WTC11 (cell line): ENCODE data around the gene CYB5D1. TPM values are rescaled to one million over a fixed set of nuclear protein-coding genes. Genes with fewer than 3 reads are reported as not detected.

Experiments
- E2F4 ChIP-seq: sonication (generic); formaldehyde crosslinking; IDR thresholded peaks from 2 replicates; pipeline ENCODE4 v1.8.1; 2022; ENCODE audit warnings: low read depth, mild to moderate bottlenecking, moderate library complexity, missing genetic modification reagents, borderline replicate concordance
- ESRRA ChIP-seq: sonication (generic); formaldehyde crosslinking; IDR thresholded peaks from 2 replicates; pipeline ENCODE4 v1.8.1; 2022; ENCODE audit warnings: mild to moderate bottlenecking, missing genetic modification reagents, borderline replicate concordance
- MAX ChIP-seq: sonication (generic); formaldehyde crosslinking; IDR thresholded peaks from 2 replicates; pipeline ENCODE4 v1.8.0; 2022; ENCODE audit warnings: mild to moderate bottlenecking, missing genetic modification reagents
- MLX ChIP-seq: sonication (generic); formaldehyde crosslinking; IDR thresholded peaks from 2 replicates; pipeline ENCODE4 v1.8.1; 2023; ENCODE audit warnings: mild to moderate bottlenecking, missing genetic modification reagents, moderate library complexity
- MYBL2 ChIP-seq: sonication (generic); formaldehyde crosslinking; IDR thresholded peaks from 2 replicates; pipeline ENCODE4 v1.8.1; 2023; ENCODE audit warnings: mild to moderate bottlenecking, moderate library complexity, missing genetic modification reagents
- PREB ChIP-seq: sonication (generic); formaldehyde crosslinking; IDR thresholded peaks from 2 replicates; pipeline ENCODE4 v1.8.1; 2022; ENCODE audit warnings: mild to moderate bottlenecking, missing genetic modification reagents, moderate library complexity, borderline replicate concordance
- TCF7 ChIP-seq: sonication (generic); formaldehyde crosslinking; IDR thresholded peaks from 2 replicates; pipeline ENCODE4 v1.8.0; 2022; ENCODE audit warnings: mild to moderate bottlenecking, low read depth, missing genetic modification reagents, moderate library complexity
- TP53 ChIP-seq: sonication (generic); formaldehyde crosslinking; IDR thresholded peaks from 2 replicates; pipeline ENCODE4 v1.8.1; 2023; ENCODE audit warnings: mild to moderate bottlenecking, missing genetic modification reagents
- ZNF317 ChIP-seq: sonication (generic); formaldehyde crosslinking; IDR thresholded peaks from 2 replicates; pipeline ENCODE4 v1.8.1; 2023; ENCODE audit warnings: low read depth, mild to moderate bottlenecking, moderate library complexity, missing genetic modification reagents, borderline replicate concordance
- total RNA-seq: library from RNA; stranded (reverse); gene quantifications from 3 replicates; pipeline ENCODE4 v1.2.3, GENCODE V29; 2021
- TF ChIP-seq, protein P1 (sequence below): sonication (generic); formaldehyde crosslinking; IDR thresholded peaks from 2 replicates; pipeline ENCODE4 v1.8.1; 2023; ENCODE audit warnings: mild to moderate bottlenecking, moderate library complexity, missing genetic modification reagents
- TF ChIP-seq, protein P2 (sequence below): fragments of 250-450 bp; sonication (Bioruptor Pico); IDR thresholded peaks from 2 replicates; pipeline ENCODE4 v1.9.0; 2021; ENCODE audit warnings: mild to moderate bottlenecking
- TF ChIP-seq, protein P3 (sequence below): sonication (generic); formaldehyde crosslinking; IDR thresholded peaks from 2 replicates; pipeline ENCODE4 v1.8.0; 2023; ENCODE audit warnings: missing genetic modification reagents, mild to moderate bottlenecking, borderline replicate concordance
- TF ChIP-seq, protein P4 (sequence below): sonication (generic); formaldehyde crosslinking; IDR thresholded peaks from 2 replicates; pipeline ENCODE4 v1.8.1; 2023; ENCODE audit warnings: mild to moderate bottlenecking, missing genetic modification reagents, borderline replicate concordance

Gene CYB5D1
- total RNA-seq, 1 experiment from 2014 or later, result 15.2 TPM

GRCh38 chr17:7910711-7911110 lies 52.9 kb downstream of the CYB5D1 start (continued):
- TF ChIP-seq, protein P1, sequence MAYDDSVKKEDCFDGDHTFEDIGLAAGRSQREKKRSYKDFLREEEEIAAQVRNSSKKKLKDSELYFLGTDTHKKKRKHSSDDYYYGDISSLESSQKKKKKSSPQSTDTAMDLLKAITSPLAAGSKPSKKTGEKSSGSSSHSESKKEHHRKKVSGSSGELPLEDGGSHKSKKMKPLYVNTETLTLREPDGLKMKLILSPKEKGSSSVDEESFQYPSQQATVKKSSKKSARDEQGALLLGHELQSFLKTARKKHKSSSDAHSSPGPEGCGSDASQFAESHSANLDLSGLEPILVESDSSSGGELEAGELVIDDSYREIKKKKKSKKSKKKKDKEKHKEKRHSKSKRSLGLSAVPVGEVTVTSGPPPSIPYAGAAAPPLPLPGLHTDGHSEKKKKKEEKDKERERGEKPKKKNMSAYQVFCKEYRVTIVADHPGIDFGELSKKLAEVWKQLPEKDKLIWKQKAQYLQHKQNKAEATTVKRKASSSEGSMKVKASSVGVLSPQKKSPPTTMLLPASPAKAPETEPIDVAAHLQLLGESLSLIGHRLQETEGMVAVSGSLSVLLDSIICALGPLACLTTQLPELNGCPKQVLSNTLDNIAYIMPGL, result no peak
- no peak for TF ChIP-seq E2F4 (CRISPR knock-in tag)
- TF ChIP-seq TCF7, result no peak
- no peak for TF ChIP-seq MAX (CRISPR knock-in tag)
- TF ChIP-seq, protein P2, sequence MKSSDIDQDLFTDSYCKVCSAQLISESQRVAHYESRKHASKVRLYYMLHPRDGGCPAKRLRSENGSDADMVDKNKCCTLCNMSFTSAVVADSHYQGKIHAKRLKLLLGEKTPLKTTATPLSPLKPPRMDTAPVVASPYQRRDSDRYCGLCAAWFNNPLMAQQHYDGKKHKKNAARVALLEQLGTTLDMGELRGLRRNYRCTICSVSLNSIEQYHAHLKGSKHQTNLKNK, result no peak
- TF ChIP-seq MYBL2, result no peak
- no peak for TF ChIP-seq PREB (CRISPR knock-in tag)
- no peak for TF ChIP-seq ZNF317
- TF ChIP-seq MLX, result no peak
- no peak for TF ChIP-seq TP53 (CRISPR knock-in tag)
- TF ChIP-seq, protein P3, sequence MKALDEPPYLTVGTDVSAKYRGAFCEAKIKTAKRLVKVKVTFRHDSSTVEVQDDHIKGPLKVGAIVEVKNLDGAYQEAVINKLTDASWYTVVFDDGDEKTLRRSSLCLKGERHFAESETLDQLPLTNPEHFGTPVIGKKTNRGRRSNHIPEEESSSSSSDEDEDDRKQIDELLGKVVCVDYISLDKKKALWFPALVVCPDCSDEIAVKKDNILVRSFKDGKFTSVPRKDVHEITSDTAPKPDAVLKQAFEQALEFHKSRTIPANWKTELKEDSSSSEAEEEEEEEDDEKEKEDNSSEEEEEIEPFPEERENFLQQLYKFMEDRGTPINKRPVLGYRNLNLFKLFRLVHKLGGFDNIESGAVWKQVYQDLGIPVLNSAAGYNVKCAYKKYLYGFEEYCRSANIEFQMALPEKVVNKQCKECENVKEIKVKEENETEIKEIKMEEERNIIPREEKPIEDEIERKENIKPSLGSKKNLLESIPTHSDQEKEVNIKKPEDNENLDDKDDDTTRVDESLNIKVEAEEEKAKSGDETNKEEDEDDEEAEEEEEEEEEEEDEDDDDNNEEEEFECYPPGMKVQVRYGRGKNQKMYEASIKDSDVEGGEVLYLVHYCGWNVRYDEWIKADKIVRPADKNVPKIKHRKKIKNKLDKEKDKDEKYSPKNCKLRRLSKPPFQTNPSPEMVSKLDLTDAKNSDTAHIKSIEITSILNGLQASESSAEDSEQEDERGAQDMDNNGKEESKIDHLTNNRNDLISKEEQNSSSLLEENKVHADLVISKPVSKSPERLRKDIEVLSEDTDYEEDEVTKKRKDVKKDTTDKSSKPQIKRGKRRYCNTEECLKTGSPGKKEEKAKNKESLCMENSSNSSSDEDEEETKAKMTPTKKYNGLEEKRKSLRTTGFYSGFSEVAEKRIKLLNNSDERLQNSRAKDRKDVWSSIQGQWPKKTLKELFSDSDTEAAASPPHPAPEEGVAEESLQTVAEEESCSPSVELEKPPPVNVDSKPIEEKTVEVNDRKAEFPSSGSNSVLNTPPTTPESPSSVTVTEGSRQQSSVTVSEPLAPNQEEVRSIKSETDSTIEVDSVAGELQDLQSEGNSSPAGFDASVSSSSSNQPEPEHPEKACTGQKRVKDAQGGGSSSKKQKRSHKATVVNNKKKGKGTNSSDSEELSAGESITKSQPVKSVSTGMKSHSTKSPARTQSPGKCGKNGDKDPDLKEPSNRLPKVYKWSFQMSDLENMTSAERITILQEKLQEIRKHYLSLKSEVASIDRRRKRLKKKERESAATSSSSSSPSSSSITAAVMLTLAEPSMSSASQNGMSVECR (CRISPR knock-in tag), result no peak
- TF ChIP-seq, protein P4, sequence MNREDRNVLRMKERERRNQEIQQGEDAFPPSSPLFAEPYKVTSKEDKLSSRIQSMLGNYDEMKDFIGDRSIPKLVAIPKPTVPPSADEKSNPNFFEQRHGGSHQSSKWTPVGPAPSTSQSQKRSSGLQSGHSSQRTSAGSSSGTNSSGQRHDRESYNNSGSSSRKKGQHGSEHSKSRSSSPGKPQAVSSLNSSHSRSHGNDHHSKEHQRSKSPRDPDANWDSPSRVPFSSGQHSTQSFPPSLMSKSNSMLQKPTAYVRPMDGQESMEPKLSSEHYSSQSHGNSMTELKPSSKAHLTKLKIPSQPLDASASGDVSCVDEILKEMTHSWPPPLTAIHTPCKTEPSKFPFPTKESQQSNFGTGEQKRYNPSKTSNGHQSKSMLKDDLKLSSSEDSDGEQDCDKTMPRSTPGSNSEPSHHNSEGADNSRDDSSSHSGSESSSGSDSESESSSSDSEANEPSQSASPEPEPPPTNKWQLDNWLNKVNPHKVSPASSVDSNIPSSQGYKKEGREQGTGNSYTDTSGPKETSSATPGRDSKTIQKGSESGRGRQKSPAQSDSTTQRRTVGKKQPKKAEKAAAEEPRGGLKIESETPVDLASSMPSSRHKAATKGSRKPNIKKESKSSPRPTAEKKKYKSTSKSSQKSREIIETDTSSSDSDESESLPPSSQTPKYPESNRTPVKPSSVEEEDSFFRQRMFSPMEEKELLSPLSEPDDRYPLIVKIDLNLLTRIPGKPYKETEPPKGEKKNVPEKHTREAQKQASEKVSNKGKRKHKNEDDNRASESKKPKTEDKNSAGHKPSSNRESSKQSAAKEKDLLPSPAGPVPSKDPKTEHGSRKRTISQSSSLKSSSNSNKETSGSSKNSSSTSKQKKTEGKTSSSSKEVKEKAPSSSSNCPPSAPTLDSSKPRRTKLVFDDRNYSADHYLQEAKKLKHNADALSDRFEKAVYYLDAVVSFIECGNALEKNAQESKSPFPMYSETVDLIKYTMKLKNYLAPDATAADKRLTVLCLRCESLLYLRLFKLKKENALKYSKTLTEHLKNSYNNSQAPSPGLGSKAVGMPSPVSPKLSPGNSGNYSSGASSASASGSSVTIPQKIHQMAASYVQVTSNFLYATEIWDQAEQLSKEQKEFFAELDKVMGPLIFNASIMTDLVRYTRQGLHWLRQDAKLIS (CRISPR knock-in tag), result no peak
- no peak for TF ChIP-seq ESRRA (CRISPR knock-in tag)
